Measurements from ENCODE around the gene DUS1L. TPM values are rescaled to one million over a fixed set of nuclear protein-coding genes. Genes with fewer than 3 reads are reported as not detected.
A peak's percentile ranks its signal among the peaks of the same experiment; 100 is the strongest.

DUS1L gene
- total RNA-seq, 4 donors from 2014 or later = 30.2 to 70.6 (median 46.5) TPM

- no peaks in the 10 kb centered on the region for H3K36me3 ChIP-seq
- peak overlapping the region; percentile 86 to 95 for H3K27ac ChIP-seq
- no peaks in the 10 kb centered on the region for H3K27me3 ChIP-seq
- DNase-seq = peak; percentile 39 to 50
- intact Hi-C loops (cut with DNase I; ENCODE audit: low total_unique reads) = no loop called here
- peaks cover 0 to 12% of the 10 kb centered on the region in 2 donors for H3K4me1 ChIP-seq
- no peaks in the 10 kb centered on the region for H3K9me3 ChIP-seq
- TF ChIP-seq POLR2A (IDR thresholded peaks at IDR 0.05) (peak in 1 of 2 donors; percentile 30), CTCF (IDR thresholded peaks at IDR 0.05) (no peak)
- H3K4me3 ChIP-seq = peak overlapping the region; percentile 50 to 80
Measured at GRCh38 chr17:82097184-82097918, 31.7 kb upstream of the DUS1L start.

DNA sequence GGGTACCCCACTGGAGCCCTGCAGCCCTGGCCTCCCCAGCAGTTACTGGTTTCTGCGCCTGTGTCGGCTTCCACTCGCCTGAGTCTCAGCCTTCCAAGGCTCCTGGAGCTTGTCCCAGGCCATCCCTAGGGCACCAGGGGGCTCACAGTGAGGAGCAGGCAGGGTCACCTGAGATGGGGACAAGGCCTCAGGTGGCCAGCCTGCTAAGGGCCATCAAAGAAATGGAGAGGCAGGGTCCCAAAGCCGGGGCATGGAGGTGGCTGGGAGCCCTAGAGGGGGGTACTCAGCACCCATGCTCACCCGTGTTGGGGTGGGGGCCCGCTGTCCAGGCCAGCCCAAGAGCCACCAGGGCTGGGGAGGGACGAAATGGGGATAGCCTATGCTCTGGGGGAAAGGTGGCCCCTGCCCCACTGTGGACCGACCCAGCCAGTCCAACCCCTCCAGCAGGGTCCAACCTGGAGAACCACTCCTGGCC lies 31.1 kb upstream of the DUS1L start:
- intact Hi-C loops (cut with DNase I; ENCODE audit: low total_unique reads) = no loop called here
- H3K27ac ChIP-seq = peak overlapping the region; percentile 86 to 95
- peak in 1 of 2 donors; percentile 15 for DNase-seq

DNA sequence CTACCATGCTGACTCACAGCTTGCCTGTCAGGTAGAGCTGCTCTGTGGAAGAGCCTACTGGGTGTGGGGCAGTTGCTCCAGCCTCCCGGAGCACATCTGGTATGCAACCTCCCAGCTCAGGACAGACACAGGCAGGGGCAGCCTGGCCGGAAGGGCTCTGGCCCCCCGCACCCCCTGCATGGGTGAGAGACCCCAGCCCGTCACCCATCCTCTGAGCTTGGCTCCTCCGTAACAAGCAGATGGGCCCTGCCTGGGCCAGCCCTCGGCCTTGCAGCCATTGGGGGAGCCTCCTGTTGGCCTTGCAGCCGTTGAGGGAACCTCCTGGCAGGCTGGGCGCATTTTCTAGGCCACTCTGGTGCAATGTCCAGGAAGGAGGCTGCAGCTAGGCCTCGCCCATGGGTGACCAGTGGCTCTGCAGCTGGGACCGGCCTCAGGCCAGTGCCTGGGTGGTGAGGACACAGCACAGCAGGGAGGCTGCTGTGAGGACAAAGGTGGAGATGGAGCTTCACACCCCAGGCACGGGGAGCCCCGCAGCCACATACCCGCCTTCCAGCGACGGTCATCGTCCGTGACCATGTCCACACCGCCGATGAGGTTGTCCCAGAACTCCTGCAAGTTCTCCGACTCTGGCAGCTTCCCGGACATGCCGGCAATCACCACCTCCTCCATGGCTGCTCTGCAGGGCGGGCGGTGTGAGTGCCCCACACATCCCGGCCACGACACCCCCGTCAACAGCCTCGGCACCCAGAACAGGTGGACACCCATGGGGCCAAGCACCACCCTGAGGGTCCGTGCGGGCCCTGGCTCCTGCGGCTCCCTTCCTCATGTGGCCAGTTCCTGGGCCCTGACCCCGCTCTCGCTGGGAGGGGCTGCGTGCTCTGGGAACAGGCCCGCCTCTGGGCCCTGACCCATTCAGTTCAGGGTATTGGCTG lies 30.4 kb upstream of the DUS1L start:
- Histone ChIP-seq H3K36me3 (no peaks in the 10 kb centered on the region), H3K27me3 (no peaks in the 10 kb centered on the region), H3K27ac (no peak overlapping the region), H3K4me3 (no peak overlapping the region), H3K9me3 (no peaks in the 10 kb centered on the region), H3K4me1 (peaks cover 0 to 12% of the 10 kb centered on the region in 2 donors)
- DNase-seq = peak; percentile 16 to 18
- intact Hi-C loops (cut with DNase I; ENCODE audit: low total_unique reads) = no loop called here
- TF ChIP-seq CTCF (IDR thresholded peaks at IDR 0.05) (no peak), POLR2A (IDR thresholded peaks at IDR 0.05) (no peak)

More for the DNA sequence above, 31.1 kb upstream of the DUS1L start:
- H3K4me1 ChIP-seq = peaks cover 0 to 12% of the 10 kb centered on the region in 2 donors
- H3K4me3 ChIP-seq = peak overlapping the region; percentile 50 to 80
- H3K36me3 ChIP-seq = no peaks in the 10 kb centered on the region
- H3K9me3 ChIP-seq = no peaks in the 10 kb centered on the region
- TF ChIP-seq CTCF (IDR thresholded peaks at IDR 0.05) = no peak
- TF ChIP-seq POLR2A (IDR thresholded peaks at IDR 0.05) = no peak
- H3K27me3 ChIP-seq = no peaks in the 10 kb centered on the region

GRCh38 chr17:82094931-82095776 lies 29.6 kb upstream of the DUS1L start:
- TF ChIP-seq POLR2A (IDR thresholded peaks at IDR 0.05) = no peak
- no peak for TF ChIP-seq CTCF (IDR thresholded peaks at IDR 0.05)
- Histone ChIP-seq H3K4me3 (no peak overlapping the region), H3K4me1 (peaks cover 0 to 12% of the 10 kb centered on the region in 2 donors), H3K36me3 (no peaks in the 10 kb centered on the region), H3K27ac (no peak overlapping the region), H3K9me3 (no peaks in the 10 kb centered on the region), H3K27me3 (no peaks in the 10 kb centered on the region)
- no peak for DNase-seq
- intact Hi-C loops (cut with DNase I; ENCODE audit: low total_unique reads) = no loop called here

Data from uterus (tissue), 4 donors.